SK-N-SH (cell line): Measurements from ENCODE around the gene COG3. TPM values are rescaled to one million over a fixed set of nuclear protein-coding genes. Genes with fewer than 3 reads are reported as not detected.

Experiments used
- CTCF ChIA-PET: fragments of 300-600, 350-600 bp; formaldehyde crosslinking; extraction: SDS; loops from one replicate; lab custom pipeline; 2021; lab: Yijun Ruan, JAX
- POLR2A ChIA-PET: fragments of 350-600 bp; sonication (Branson Sonifier 250); formaldehyde crosslinking; extraction: SDS; loops from one replicate; lab custom pipeline; 2020; ENCODE audit warnings: antibody characterized with exemption, inconsistent platforms; lab: Yijun Ruan, JAX
- DNase-seq: peaks from one replicate; pipeline ENCODE4 v3.0.0; 2012
- H2AFZ ChIP-seq: fragments of 200-600 bp; sonication (generic); 2 replicates; pipeline ENCODE4 v1.8.1; 2016; ENCODE audit warnings: antibody characterized with exemption, mild to moderate bottlenecking, low read depth
- H3F3A ChIP-seq: fragments of 200-600 bp; sonication (generic); replicated peaks from 2 replicates; pipeline ENCODE3; 2016; ENCODE audit warnings: antibody characterized with exemption, mild to moderate bottlenecking; ENCODE audit not compliant: insufficient read depth
- H3K27ac ChIP-seq, 2 experiments: fragments of 200-500 bp in 1 of 2; fragments of 200-600 bp in 1 of 2; sonication (Bioruptor generic) in 1 of 2; sonication (generic), shearing (Covaris generic) in 1 of 2; 2 replicates each; pipeline versions ENCODE4 v1.5.1 to v1.6.1; 2014 to 2016; ENCODE audit warnings: low read depth in 2 of 2, inconsistent platforms in 1 of 2, low read length in 1 of 2, mild to moderate bottlenecking in 1 of 2, mixed read lengths in 1 of 2
- H3K27me3 ChIP-seq: fragments of 200-600 bp; sonication (generic), shearing (Covaris generic); 2 replicates; pipeline ENCODE4 v1.6.1; 2016; ENCODE audit warnings: mixed run types; ENCODE audit not compliant: insufficient read depth
- H3K36me3 ChIP-seq, 2 experiments: fragments of 200-500 bp in 1 of 2; fragments of 200-600 bp in 1 of 2; sonication (Bioruptor generic) in 1 of 2; sonication (generic) in 1 of 2; replicated peaks in 1 of 2; 2 replicates each; pipeline versions ENCODE3 to v1.5.1; 2014 to 2016; ENCODE audit warnings: low read length in 1 of 2, mild to moderate bottlenecking in 1 of 2; ENCODE audit not compliant: insufficient read depth in 2 of 2, control insufficient read depth in 1 of 2
- H3K4me1 ChIP-seq, 2 experiments: fragments of 200-500 bp in 1 of 2; fragments of 200-600 bp in 1 of 2; sonication (Bioruptor generic) in 1 of 2; sonication (generic), shearing (Covaris generic) in 1 of 2; 2 replicates each; pipeline versions ENCODE4 v1.5.1 to v1.6.1; 2014 to 2016; ENCODE audit warnings: low read depth in 1 of 2, low read length in 1 of 2, mixed run types in 1 of 2; ENCODE audit not compliant: insufficient read depth in 2 of 2, control insufficient read depth in 1 of 2
- H3K4me2 ChIP-seq: fragments of 200-600 bp; sonication (generic), shearing (Covaris generic); 2 replicates; pipeline ENCODE4 v1.6.1; 2017; ENCODE audit warnings: mixed run types
- H3K4me3 ChIP-seq, 2 experiments: fragments of 200-500 bp in 1 of 2; fragments of 200-600 bp in 1 of 2; sonication (Bioruptor generic) in 1 of 2; sonication (generic), shearing (Covaris generic) in 1 of 2; 2 replicates each; pipeline versions ENCODE4 v1.5.1 to v1.8.1; 2014 to 2016; ENCODE audit warnings: low read depth in 2 of 2, inconsistent platforms in 1 of 2, low read length in 1 of 2, mild to moderate bottlenecking in 1 of 2, mixed read lengths in 1 of 2, moderate library complexity in 1 of 2
- H3K79me2 ChIP-seq: fragments of 200-600 bp; sonication (generic); 2 replicates; pipeline ENCODE4 v1.8.1; 2017; ENCODE audit warnings: mild to moderate bottlenecking; ENCODE audit not compliant: insufficient read depth
- H3K9ac ChIP-seq: fragments of 200-600 bp; sonication (generic); 2 replicates; pipeline ENCODE4 v1.6.1; 2017; ENCODE audit warnings: mixed run types
- H3K9me2 ChIP-seq: fragments of 200-600 bp; sonication (generic); 2 replicates; pipeline ENCODE4 v1.6.1; 2017; ENCODE audit warnings: mixed run types
- H3K9me3 ChIP-seq: fragments of 200-600 bp; sonication (generic); 2 replicates; pipeline ENCODE4 v1.6.1; 2017; ENCODE audit warnings: mixed run types, mild to moderate bottlenecking, moderate library complexity
- H4K20me1 ChIP-seq: fragments of 200-600 bp; sonication (generic); 2 replicates; pipeline ENCODE4 v1.6.1; 2017; ENCODE audit warnings: mild to moderate bottlenecking, mixed run types; ENCODE audit not compliant: insufficient read depth
- CHD2 ChIP-seq: fragments of 150-350 bp; IDR thresholded peaks from 2 replicates; pipeline ENCODE4 v1.6.1; 2018; ENCODE audit warnings: low read length; ENCODE audit not compliant: partially characterized antibody
- CTCF ChIP-seq: fragments of 200-600 bp; sonication (generic); IDR thresholded peaks from 2 replicates; pipeline ENCODE4 v1.6.1; 2017; ENCODE audit warnings: antibody characterized with exemption, mild to moderate bottlenecking, moderate library complexity
- ELF1 ChIP-seq: IDR thresholded peaks from 2 replicates; pipeline ENCODE4 v1.4.0; 2012
- EZH2phosphoT487 ChIP-seq: fragments of 200-600 bp; sonication (generic); IDR thresholded peaks from 2 replicates; pipeline ENCODE4 v1.6.1; 2017; ENCODE audit warnings: low read depth, mixed run types, mild to moderate bottlenecking, antibody characterized with exemption, moderate library complexity, borderline replicate concordance
- FOSL2 ChIP-seq: IDR thresholded peaks from 2 replicates; pipeline ENCODE4 v1.4.0; 2012; ENCODE audit warnings: low read depth, mild to moderate bottlenecking, moderate library complexity, borderline replicate concordance
- JUND ChIP-seq: IDR thresholded peaks from 2 replicates; pipeline ENCODE4 v1.4.0; 2012
- RAD21 ChIP-seq: IDR thresholded peaks from 2 replicates; pipeline ENCODE4 v1.6.1; 2012; ENCODE audit warnings: mild to moderate bottlenecking, low read length
- RCOR1 ChIP-seq: fragments of 150-350 bp; IDR thresholded peaks from 2 replicates; pipeline ENCODE4 v1.6.1; 2017; ENCODE audit warnings: antibody characterized with exemption, low read length
- SIN3A ChIP-seq: IDR thresholded peaks from 2 replicates; pipeline ENCODE4 v1.6.1; 2012; ENCODE audit warnings: low read depth, mild to moderate bottlenecking, low read length, moderate library complexity, borderline replicate concordance
- TAF1 ChIP-seq: IDR thresholded peaks from 2 replicates; pipeline ENCODE4 v1.6.1; 2012; ENCODE audit warnings: low read depth, mild to moderate bottlenecking, low read length, moderate library complexity, borderline replicate concordance
- YY1 ChIP-seq: IDR thresholded peaks from 2 replicates; pipeline ENCODE4 v1.4.0; 2012; ENCODE audit warnings: low read depth, mild to moderate bottlenecking
- WGBS: methylation state at CpG from one replicate; pipeline ENCODE4 v1.1.6; 2017; ENCODE audit warnings: low lambda C conversion rate; 5-methylcytosine and 5-hydroxymethylcytosine counted together
- polyA plus RNA-seq, 3 experiments: library from polyadenylated mRNA; depleted of rRNA; stranded (reverse); fragments of >200 nt; gene quantifications; 2 replicates each; pipeline ENCODE4 v1.2.3, GENCODE V29; 2012

Gene COG3
- polyA plus RNA-seq, 1 of the 3 experiments (the other 2 are of a cell fraction) = 25.6 TPM

GRCh38 chr13:45434556-45435371 lies 30.0 kb upstream of the COG3 start:
- 73% methylated on average over 8 of the region's 8 CpGs for WGBS
- Histone ChIP-seq H3K9me3 (no peaks in the 10 kb centered on the region), H3K4me2 (no peak overlapping the region), H4K20me1 (no peaks in the 10 kb centered on the region), H3K79me2 (no peaks in the 10 kb centered on the region), H3K9me2 (no peaks in the 10 kb centered on the region), H3K36me3 (no peaks in the 10 kb centered on the region), H2AFZ (no peak overlapping the region), H3K27ac (no peak overlapping the region), H3K4me3 (no peak overlapping the region), H3F3A (no peaks in the 10 kb centered on the region), H3K9ac (no peak overlapping the region), H3K27me3 (no peaks in the 10 kb centered on the region), H3K4me1 (no peaks in the 10 kb centered on the region)
- no peak for DNase-seq
- TF ChIP-seq TAF1 (no peak), SIN3A (no peak), FOSL2 (no peak), EZH2phosphoT487 (no peak), CTCF (no peak), RAD21 (no peak)
- POLR2A ChIA-PET = interaction anchor here (0.7 kb wide), 1 partner anchor 11 kb away, joined by 3 read pairs; no protein-coding TSS in a partner anchor
- CTCF ChIA-PET = no interaction called here

- Histone ChIP-seq H3K9me2 (no peaks in the 10 kb centered on the region), H3K9ac (no peak overlapping the region), H2AFZ (no peak overlapping the region), H3K4me1 (no peaks in the 10 kb centered on the region; a peak in 1 of 4 replicates), H3F3A (peaks cover 7% of the 10 kb centered on the region), H3K4me2 (no peak overlapping the region), H3K27ac (no peak overlapping the region), H3K27me3 (no peaks in the 10 kb centered on the region), H3K79me2 (no peaks in the 10 kb centered on the region), H3K36me3 (no peaks in the 10 kb centered on the region), H3K9me3 (no peaks in the 10 kb centered on the region), H4K20me1 (no peaks in the 10 kb centered on the region), H3K4me3 (no peak overlapping the region)
- CTCF ChIA-PET = no interaction called here
- WGBS = 87% methylated on average over 9 of the region's 9 CpGs
- DNase-seq = no peak
- TF ChIP-seq CHD2 (no peak), YY1 (no peak), JUND (no peak), RCOR1 (no peak), ELF1 (no peak)
- POLR2A ChIA-PET = no interaction called here
Measured at GRCh38 chr13:45436332-45436731, 28.4 kb upstream of the COG3 start.
